MV-4-11 (cell line): ENCODE measurements around the gene GALP.
"Not testable (repeated sequence)": the region's sequence is repeated elsewhere in the genome, so short reads cannot be mapped to it uniquely, and the experiment has no call there.

Experiments
- DNase-seq: peaks from one replicate; lab custom pipeline; 2025; lab: John Stamatoyannopoulos, UW

The GALP gene

GRCh38 chr19:56175861-56176307, at the start of gene GALP:
GALP (plus strand) TSS chr19:56176008; CDS start chr19:56177109, 1,101 bp downstream.
- not testable (repeated sequence) for DNase-seq

DNA sequence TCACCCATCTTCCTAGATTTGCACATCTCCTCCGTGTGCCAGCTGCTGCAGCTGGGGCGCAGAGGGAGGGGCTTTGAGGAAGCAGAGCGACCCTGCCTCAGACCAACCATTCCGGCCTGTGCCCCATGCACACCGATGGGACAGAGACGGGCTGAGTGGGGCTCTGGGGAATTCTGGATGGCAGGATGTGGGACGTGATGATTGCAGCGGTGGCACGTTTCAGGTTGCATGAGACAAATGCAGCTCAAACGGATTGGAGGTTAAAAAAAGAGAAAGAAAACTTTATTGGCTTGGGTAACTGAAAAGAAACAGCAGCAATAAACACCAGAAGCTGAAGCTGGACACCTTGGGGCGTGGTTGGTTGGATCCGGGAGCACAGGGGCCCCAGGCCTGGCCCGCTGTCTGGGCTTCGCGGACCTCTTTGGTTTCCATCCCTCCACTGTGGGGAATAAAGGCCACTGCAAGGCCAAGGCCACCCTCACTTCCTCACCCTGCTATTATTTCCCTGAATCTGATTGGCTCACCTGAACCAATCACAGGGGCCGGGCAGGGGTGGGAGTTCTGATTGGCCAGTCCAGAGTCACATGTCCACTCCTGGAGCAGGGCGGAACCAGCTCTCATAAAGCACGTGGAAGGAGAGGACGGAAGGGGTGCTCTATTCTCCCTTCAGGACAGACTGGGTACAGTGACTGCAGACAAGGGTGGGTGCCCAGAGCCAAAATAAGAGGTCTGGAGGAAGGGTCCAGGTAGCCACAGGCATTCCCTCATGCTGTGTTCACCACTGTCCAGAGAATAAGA, 48.6 kb upstream of the GALP start:
- no peak for DNase-seq

GRCh38 chr19:56130006-56130405, 45.8 kb upstream of the GALP start:
- DNase-seq: no peak

DNA sequence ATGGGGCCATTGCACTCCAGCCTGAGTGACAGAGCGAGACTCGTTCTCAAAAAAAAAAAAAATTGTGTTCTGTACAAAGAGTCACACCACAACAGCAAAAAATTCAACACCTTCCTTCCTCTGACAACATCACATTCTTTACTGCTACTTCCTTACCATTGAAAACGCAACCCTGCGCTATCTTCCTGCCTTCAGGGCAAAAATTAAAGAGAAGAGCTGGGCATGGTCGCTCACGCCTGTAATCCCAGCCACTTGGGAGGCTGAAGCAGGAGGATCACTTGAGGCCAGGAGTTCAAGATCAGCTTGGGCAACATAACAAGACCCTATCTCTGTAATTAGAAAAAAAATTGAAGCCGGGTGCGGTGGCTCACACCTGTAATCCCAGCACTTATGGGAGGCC, 44.2 kb upstream of the GALP start:
- DNase-seq: no peak

DNA sequence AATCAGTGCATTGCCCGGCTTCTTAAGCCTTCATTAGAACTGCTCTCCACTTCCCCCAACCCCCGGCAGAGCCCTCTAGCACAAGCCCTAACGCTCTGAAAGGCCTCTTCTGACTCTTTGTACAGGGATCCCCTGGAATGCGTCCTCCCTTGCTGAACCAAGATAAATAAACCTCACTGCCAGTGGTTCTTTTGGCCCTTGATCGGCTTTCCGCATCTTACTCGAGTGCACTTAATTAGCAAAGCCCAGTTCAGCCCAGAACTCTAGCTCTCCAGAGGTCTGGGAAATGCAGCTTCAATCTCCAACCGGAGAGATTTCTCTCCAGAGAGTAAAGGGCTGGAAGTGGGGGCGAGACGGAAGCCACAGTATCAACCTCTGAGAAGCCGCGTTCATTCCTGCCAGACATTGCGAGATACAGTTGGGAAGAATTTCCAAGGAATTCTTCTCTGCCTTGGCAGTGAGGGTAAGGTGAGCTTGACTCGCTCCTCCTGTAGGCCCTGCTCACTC, 43.4 kb upstream of the GALP start:
- DNase-seq: no peak

- DNase-seq: peak; percentile 74
These were observed 41.8 kb upstream of the GALP start for GRCh38 chr19:56133858-56134653.

GRCh38 chr19:56134654-56134921, 41.2 kb upstream of the GALP start:
- DNase-seq: peak; percentile 51

DNA sequence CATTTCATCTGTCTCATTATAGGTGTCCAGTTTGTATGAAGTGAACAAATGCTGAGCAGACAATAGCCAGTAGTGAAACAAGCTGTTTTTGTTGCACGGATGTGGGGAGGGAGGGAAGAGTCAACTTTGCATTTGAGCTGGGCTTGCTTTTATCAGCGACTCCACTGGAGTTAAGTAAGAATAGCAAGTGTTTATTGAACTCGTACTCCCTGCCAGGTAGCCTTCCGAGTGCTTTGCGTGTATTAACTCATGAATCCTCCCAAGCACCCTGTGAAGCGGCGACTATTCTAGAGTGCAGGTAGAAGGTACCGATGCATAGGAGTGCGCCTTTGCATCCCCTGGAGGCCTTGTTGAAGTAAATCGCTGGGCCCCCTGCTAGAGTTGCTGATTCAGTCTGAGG, 39.4 kb upstream of the GALP start:
- no peak for DNase-seq

DNA sequence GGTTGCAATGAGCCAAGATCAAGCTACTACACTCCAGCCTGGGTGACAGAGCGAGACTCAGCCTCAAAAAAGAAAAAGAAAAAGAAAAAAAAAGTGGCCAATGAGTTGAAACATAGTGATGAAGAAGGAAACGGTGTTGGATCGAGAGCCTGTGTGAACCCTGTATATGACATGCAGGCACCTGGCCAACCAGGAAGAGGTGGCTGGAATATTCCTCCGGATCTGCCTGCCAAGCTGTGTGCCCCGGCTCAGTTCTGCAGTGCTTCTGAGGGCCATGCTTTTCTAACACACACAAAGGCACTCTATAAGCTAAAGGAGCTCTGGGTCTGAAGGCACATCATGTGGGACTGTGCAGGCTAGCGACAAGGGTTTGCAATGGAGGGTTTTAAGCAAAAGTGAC, 38.4 kb upstream of the GALP start:
- no peak for DNase-seq

DNA sequence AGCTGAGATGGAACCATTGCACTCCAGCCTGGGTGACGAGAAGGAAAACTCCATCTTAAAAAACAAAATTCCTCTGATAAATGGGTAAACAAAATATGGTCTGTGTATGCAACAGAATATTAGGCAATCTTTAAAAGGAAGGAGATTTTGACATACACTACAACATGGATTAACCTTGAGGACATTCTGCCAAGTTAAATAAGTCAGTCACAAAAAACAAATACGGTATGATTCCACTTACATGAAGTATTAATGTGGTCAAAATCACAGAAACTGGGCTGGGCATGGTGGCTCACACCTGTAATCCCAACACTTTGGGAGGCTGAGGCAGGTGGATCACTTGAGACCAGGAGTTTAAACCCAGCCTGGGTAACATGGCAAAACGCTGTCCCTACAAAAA, 37.7 kb upstream of the GALP start:
- peak; percentile 25 for DNase-seq

GRCh38 chr19:56139847-56140582, 35.8 kb upstream of the GALP start:
- DNase-seq: no peak

GRCh38 chr19:56140583-56141416, 35.0 kb upstream of the GALP start, which contains the start of gene ZNF444:
ZNF444 (plus strand) TSS chr19:56141287; CDS start chr19:56146912, 5,625 bp downstream.
- peak; percentile 100 for DNase-seq

DNA sequence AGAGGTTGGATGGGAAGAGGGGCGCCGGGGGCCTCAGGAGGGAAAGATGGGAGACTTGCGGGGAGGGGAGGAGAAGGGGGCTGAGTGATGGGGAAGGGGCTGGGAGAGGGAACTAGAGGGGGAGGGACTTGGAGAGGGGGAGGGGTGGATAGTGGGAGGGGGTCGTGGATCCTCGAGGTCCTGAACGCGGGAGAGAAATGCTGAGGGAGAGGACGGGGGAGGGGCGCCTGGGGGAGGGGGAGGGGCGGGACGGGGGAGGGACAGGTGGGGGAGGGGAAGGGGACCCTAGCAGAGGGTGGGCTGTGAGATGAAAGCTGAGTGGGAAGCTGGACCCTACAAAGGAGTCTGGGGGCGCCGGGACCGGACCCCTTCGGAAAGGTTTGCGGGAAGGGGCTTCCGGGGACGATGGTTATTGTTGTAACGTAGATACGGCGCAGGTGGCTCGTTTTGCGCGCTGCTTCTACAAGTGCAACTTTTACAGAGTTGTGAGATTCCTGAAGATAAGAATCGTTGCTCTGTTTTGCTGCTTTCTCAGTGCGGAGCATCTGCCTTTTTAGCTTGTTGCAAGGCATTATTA, 34.3 kb upstream of the GALP start:
- no peak for DNase-seq

DNA sequence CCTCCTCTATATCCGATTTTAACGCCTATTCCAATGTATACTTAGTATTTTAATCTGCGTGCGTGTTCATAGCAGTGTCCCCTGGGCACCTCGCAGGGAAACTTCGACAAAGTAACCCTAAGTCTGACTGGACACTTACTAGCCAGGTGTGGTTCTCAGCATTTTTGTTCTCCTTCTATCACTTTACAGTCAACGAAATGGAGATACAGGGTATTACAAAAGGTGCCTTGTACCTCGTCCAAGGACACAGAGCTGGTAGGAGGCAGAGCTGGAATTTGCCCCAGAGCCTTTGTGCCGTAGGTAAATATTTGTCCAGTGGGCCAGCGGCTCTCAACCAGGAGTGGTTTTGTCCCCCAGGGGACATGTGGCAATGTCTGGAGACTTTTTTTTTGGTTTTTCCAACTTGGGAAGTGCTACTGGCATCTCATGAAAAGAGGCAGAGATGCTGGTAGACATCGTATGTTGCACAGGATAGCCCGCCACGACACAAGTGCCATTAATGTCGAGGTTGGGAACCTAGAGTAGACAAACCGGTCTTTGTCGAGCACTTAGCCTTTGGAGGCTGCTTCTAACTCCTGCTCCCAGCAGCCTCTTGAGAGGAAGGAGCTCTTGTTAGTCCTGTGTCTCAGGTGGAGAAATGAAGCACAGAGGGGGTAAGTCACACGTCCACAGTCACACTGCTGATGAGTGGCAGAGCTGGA, 33.6 kb upstream of the GALP start:
- no peak for DNase-seq

DNA sequence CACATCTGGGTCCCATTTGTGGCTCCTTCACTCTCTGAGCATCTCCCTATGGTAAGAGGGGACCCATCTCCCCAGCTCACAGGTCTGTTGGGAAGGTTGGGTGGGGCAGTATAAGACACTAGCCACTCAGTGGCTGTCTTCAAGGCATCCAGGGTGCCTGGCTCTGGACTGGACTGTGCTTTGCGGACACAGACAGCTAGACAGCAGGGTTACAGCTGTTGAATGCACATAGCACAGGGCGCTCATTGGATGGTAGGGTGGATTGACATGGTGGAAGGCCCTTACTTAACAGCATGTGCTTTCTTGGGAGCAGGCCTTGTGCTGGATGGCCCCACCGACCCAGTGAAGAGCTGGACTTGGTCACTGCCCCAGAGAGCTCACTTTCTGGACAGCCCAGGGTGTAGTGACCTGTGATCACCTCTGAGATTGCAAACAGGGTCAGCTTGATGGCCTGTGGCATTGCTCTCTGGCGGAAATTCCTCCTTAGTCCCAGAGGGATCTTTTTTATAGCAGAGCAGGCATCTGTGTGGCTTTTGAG, 32.8 kb upstream of the GALP start:
- no peak for DNase-seq

DNA sequence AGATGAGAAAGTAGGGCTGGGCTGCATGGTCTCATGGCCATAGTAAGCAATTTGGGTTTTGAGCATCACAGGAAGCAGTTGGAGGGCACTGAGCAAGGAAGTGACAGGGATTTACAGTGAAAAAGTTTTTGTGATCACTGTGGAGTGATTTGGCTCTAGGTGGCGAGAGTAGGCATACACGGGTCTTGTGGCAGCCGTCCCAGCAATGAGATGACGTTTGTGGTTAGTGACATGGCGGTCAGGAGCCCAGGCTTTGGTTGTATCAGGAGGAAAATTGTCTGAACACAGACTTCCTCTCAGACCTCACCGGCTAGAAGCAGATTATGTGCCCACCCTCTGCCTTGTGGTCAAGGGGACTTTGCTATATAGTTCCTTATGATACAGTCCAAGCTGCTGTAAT, 31.4 kb upstream of the GALP start:
- DNase-seq: peak; percentile 63

GRCh38 chr19:56144831-56145230, 31.0 kb upstream of the GALP start:
- DNase-seq: no peak

DNA sequence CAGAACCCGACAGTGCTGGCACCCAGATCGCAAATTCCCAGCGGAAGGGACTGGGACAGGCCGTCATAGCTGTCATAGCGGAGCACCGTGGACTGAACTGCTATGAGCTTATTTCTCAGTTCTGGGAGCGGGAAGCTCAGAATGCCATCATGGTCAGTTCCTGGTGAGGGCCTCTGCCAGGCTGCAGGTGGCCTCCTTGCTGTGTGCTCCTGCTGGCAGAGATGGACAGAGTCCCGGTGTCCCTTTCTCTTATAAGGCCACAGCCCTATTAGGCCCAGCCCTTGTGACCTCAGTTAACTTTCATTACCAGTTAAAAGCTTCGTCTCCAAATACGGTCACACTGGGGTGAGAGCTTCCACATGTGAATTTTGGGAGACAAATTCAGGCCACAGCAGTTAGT, 30.1 kb upstream of the GALP start:
- DNase-seq: no peak

- DNase-seq: no peak
These were observed 28.9 kb upstream of the GALP start for GRCh38 chr19:56146904-56147303.

GRCh38 chr19:56147307-56147706, 28.5 kb upstream of the GALP start:
- no peak for DNase-seq
